ENCODE data around the gene ATP5F1D.
"Not testable (repeated sequence)": the region's sequence is repeated elsewhere in the genome, so short reads cannot be mapped to it uniquely, and the experiment has no call there.

Gene ATP5F1D

GRCh38 chr19:1233115-1233667, 8.4 kb upstream of the ATP5F1D start:
- no peak for DNase-seq

GRCh38 chr19:1234051-1234954, 7.2 kb upstream of the ATP5F1D start:
- DNase-seq: no peak

GRCh38 chr19:1234955-1235380, 6.6 kb upstream of the ATP5F1D start:
- DNase-seq: no peak

- no peak for DNase-seq
These were observed 5.7 kb upstream of the ATP5F1D start for GRCh38 chr19:1235625-1236538.

- no peak for DNase-seq
These were observed 5.0 kb upstream of the ATP5F1D start for GRCh38 chr19:1236576-1236975.

GRCh38 chr19:1237027-1237659, 4.4 kb upstream of the ATP5F1D start:
- no peak for DNase-seq

GRCh38 chr19:1237754-1238368, 3.7 kb upstream of the ATP5F1D start, which contains the start of gene CBARP:
CBARP (minus strand) TSS chr19:1238005; CDS start chr19:1236100, 1,905 bp downstream.
- DNase-seq: peak; percentile 39

GRCh38 chr19:1238369-1239303, 2.9 kb upstream of the ATP5F1D start:
- DNase-seq: no peak

- no peak for DNase-seq
These were observed 2.1 kb upstream of the ATP5F1D start for GRCh38 chr19:1239420-1239795.

GRCh38 chr19:1239796-1240737, 1.5 kb upstream of the ATP5F1D start:
- peak; percentile 93 for DNase-seq

GRCh38 chr19:1240925-1241324, 626 bp upstream of the ATP5F1D start:
- no peak for DNase-seq

- peak; percentile 88 for DNase-seq
These were observed 2.5 kb downstream of the ATP5F1D start for GRCh38 chr19:1243768-1244692.

- peak; percentile 52 for DNase-seq
These were observed 3.3 kb downstream of the ATP5F1D start for GRCh38 chr19:1244693-1245451.

- DNase-seq: no peak
These were observed 4.1 kb downstream of the ATP5F1D start for GRCh38 chr19:1245494-1246264.

GRCh38 chr19:1246265-1247087, 4.9 kb downstream of the ATP5F1D start:
- DNase-seq: not testable (repeated sequence)

- no peak for DNase-seq
These were observed 6.2 kb downstream of the ATP5F1D start for GRCh38 chr19:1247748-1248138.

Data from CD4-positive, alpha-beta T cell treated with Interleukin-12 subunit alpha and Interleukin-12 subunit beta, for 1 hour (primary cell).